ENCODE results near the gene CRLF1.
A peak's percentile ranks its signal among the peaks of the same experiment; 100 is the strongest.

Gene CRLF1

DNA sequence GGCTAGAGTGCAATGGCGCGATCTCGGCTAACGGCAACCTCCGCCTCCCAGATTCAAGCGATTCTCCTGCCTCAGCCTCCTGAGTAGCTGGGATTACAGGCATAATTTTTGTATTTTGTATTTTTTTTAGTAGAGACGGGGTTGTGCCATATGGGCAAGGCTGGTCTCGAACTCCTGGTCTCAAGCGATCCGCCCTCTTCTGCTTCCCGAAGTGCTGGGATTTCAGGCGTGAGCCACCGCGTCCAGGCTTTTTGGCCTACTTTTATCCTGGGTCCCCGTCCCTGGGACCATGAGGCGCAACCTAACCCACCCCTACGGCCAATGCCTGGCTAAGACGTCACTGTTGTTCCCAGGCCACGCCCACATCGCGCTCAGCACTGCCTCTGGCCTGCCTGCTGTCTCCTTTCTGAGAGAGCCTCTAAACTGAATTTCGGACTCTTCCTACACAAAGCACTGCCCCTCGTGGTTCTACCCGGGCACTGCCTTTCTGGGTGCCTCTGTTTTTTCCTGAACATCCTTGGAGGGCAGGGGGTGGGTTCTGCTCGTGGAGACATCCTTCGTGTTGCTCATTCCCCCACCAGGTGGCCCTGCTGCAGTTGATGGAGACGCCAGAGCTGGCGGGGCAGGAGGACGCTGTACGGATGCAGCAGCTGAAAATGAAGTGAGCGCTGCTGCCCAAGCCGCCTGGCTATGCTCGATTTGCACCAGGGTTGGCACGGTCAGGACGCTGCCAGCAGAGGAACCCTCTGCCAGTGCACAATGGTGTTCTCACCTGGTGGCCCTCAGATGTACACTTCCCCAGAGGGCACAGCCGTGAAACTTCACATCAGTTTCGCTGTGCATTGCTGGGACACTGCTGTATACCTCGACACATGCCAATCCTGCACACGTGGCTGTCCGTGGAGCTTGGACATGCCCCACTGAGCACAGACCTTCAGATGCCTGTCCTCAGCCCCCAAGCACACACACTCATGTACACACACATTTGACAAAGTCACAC, 16.0 kb downstream of the CRLF1 start:
- peak; percentile 67 for DNase-seq

DNA sequence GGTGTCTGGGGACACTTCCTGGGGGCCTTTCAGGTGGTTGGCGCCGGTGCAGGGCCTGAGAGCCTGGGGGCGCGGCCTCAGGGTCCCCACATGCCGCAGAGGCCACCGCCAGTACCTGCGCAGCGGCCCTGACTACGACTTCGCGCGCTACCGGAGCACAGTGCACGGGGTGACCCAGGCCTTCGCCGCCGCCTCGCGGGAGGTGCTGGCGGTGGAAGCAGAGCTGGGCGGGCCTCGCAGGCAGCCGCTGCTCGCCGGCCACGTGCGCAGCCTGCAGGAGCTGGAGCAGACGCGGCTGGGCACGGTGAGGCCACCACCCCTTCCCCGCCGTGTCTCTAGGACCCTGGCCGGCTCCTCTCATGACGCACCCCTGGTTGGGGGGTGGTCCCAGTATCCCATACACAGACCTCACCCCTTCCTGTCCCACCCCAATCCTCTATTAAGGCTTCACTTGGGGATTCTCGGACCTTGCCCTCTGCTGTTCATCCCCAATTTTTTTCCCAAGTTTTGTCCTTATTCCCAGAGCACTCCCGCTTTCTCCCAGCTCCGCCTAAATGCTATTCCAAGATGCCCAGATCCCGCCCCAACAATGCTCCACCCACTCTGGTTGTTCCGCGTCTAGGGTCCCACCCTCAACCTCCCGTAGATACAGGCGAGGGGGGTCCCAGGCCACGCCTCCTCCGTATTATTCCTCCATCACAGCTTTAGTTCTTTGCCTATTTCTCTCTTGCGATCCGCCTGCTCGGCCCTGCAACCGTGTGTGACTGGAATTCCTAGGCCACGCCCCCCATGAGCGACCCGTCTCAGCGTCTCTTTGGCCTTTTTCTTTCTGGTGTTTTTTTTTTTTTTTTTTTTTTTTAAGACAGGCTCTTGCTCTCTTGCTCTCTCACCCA, 17.0 kb downstream of the CRLF1 start:
- peak; percentile 83 for DNase-seq

DNA sequence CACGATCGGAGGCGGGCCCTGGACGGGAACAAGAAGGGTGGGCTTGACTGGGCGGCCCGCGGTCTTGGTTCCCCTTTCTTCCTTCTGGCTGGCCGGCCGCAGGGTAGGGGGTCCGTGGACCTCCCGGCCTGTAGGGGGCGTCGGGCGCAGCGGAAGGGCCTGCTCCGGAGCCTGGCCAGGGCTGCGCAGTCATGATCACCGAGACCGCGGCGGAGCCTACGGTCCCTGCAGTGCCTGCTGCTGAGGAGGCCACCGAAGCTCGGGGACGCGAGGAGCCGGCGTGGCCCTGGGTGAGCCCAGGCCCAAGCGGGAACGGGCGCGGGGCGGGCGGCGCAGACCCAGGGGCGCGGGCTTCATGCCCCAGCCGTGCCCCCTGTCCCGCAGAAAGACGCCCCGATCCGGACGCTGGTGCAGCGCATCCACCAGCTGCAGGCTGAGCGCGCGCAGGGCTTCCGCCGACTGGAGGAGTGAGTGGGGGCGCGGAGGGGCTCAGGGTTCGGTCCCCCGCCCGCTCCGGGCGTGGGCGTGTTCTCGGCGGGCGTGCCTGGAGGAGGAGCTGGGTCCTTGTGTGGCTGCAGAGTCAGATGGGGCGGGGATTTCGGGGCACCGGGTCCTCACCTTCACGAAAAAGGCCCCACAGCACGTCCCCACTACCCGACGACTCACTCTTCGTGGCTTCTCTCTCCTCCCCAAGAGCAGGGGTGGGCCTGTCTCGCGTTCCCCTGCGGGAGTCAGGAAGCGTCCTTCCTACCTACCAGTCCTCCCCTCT, 17.8 kb downstream of the CRLF1 start, which contains the start of gene REX1BD:
REX1BD (plus strand) TSS at position 188 of the 769 bp plus-strand sequence; CDS start at position 192, 4 bp downstream.
- peak; percentile 92 for DNase-seq

DNA sequence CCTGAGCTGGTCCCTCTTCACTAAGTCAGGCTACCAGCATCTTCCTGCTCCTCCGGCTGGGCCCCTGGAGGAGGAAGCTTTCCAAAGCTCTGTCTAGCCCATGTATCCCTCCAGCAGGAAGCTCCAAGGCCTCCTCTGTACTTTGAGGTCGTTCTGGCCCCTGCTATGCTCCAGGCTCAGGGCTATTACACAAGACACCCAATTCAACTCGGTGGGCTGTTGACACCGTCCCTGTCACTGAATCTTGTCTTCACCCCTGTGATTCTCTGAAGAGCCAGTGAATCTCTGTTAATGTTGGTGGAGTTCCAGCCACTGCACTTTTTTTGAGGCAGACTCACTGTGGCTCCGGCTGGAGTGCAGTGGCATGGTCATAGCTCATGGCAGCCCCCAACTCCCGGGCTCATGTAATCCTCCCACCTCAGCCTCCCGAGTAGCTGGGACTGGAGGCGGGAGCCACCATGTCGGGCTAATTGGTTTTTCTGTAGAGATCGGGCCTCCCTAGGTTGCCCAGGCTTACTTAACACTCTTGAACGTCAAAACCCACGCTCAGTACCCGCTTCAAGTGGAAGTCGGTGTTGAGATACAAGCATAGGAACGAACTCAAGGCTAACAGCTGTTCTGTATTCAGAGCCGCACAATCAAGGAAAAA, 18.5 kb downstream of the CRLF1 start:
- DNase-seq, result no peak

DNA sequence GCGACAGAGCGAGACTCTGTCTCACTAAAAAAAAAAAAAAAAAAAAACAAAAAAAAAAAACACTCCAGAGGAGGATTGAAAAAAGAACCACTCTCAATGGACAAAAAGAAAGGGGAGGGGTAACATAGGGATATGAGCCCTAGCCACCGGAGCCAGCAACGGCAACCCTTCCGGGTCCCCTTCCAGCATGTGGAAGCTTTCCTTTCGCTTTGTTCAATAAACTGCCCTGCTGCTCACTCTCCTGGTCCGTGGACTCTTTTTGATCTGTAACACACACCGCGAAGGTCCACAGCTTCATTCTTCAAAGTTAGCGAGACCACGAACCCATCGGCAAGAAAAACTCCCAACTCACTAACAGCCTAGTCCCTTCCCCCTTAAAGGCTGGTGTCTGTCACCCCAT, 19.0 kb downstream of the CRLF1 start:
- DNase-seq, result no peak

DNA sequence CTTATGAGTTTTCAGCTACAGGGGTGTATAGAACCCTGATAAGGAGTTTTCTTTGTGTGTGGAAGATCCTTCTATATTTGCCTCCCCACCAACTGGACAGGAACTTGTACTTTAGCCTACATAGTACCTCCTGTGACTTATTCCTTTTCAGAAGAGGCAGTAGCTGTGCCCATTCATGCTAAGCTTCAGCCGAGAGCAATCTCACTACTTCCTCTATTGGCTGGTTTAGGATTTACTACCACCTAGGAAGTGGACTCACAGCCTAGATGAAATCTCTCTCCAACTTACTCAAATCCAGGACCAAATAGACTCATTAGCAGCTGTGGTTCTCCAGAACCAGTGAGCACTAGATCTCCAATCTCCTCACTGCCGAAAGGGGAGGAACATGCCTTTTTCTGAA, 20.3 kb downstream of the CRLF1 start:
- peak; percentile 55 for DNase-seq

DNA sequence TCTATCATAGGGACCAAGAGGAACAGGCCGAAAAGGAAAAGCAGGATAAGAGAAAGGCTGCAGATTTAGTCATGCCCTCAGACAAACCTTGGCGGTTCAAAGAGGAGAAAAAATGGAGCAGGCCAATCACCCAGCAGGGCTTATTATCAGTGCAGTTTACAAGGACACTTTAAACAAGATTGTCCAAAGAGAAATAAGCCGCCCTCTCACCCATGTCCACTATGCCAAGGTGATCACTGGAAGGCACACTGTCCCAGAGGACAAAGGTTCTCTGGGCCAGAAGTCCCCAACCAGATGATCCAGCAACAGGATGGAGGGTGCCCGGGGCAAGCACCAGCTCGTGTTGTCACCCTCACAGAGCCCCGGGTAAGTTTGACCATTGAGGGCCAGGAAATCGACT, 26.3 kb downstream of the CRLF1 start:
- DNase-seq, result no peak

DNA sequence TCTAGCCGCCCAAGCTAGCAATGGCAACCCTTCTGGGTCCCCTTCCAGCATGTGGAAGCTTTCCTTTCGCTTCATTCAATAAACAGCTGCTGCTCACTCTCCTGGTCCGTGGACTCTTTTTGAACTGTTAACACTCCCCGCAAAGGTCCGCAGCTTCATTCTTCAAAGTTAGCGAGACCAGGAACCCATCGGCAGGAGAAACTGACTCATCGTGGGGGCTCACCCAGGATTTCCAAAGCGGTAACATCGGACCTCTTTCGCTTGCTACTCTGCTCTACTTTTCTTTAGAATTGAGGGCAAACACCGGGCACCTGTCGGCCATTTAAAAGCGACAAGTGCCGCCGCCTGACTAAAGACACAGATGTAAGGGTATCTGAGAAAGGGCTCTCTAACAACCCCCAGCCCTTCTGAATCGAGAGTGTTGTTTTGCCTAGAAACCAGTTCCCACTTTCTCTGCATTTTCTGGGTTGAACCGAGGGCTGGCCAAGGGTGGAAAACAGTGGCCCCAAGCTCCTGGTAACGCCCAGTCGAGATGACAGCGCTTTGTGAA, 29.2 kb downstream of the CRLF1 start:
- no peak for DNase-seq

DNA sequence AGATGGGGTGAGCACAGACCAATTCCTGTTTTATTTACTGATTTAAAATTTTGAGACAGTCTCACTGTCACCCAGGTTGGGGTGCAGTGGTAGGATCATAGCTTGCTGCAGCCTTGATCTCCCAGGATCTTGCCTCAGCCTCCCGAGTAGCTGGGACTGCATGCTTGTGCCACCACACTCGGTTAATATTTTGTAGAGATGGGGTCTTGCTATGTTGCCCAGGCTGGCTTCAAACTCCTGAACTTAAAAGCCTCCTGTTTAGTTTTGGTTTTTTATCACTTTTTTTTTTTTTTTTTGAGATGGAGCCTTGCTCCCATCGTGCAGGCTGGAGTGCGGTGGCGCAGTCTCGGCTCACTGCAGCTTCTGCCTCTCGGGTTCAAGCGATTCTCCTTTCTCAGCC, 30.2 kb downstream of the CRLF1 start:
- no peak for DNase-seq

DNA sequence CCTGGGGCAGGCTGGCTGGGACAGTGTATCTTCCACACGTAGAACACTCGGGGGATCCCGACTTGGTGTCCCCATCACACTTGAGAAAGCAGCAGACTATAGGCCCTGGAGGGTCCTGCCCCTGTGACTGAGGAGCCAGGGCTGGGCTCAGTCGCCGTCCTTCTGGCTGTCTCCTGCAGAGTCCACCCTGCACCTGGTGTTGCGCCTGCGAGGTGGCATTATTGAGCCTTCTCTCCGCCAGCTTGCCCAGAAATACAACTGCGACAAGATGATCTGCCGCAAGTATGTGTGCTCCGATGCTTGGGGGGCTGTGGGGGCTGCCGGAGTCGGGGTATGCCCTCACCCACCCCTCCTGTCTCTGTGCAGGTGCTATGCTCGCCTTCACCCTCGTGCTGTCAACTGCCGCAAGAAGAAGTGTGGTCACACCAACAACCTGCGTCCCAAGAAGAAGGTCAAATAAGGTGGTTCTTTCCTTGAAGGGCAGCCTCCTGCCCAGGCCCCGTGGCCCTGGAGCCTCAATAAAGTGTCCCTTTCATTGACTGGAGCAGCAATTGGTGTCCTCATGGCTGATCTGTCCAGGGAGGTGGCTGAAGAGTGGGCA, 31.8 kb downstream of the CRLF1 start:
- DNase-seq, result no peak

DNA sequence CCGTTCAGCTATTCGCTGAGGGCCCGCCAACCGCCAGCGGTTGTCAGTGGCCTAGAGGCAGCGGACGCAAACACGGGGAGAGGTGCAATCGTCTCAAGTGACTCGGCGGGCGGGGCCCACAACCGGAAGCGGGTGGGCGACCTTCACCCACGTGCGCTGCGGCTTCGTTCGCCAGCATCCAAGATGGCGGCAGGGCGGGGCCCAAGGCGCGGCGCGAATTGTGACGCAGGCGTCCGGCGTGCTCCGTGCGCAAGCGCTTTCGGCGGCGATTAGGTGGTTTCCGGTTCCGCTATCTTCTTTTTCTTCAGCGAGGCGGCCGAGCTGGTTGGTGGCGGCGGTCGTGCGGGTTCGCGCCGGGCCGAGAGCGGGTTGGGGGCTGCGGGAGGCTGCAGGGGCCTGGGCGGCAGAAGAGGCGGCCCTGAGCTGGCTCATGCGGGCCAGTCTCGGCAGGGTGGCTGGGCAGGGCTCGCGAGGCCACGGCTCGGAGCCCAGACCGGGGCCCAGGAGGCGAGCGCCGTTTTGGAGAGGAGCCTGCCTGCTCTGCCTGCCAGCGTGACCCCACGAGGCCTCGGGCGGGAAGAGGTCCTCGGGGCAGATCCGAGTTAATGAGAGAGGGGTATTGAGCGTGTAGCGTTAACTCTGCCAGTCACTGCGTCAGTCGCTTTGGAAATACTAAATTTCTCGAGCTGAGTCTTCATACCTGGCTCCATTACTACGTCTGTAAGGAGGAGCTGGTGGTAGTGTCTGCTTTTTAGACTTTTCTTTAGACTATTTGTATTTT, 34.8 kb downstream of the CRLF1 start, which contains the start of gene UBA52:
UBA52 (plus strand) TSS at position 294 of the 781 bp plus-strand sequence. CDS start 1,444 bp downstream, outside the sequence.
- peak; percentile 99 for DNase-seq

DNA sequence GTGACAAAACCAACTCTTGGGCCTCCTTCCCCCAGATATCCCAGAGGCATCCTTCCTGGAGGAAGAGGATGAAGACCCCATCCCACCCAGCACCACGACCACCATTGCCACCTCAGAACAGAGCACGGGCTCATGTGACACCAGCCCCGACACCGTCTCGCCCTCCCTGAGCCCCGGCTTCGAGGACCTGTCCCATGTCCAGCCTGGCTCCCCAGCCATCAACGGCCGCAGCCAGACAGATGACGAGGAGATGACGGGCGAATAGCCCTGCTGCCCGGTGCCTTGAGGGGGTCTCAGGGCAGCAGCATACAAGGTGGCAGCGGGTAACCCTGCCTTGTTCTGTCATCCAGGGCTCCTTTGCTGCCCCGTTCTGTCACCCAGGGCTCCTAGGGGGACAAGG, 38.2 kb downstream of the CRLF1 start:
- DNase-seq, result no peak

DNA sequence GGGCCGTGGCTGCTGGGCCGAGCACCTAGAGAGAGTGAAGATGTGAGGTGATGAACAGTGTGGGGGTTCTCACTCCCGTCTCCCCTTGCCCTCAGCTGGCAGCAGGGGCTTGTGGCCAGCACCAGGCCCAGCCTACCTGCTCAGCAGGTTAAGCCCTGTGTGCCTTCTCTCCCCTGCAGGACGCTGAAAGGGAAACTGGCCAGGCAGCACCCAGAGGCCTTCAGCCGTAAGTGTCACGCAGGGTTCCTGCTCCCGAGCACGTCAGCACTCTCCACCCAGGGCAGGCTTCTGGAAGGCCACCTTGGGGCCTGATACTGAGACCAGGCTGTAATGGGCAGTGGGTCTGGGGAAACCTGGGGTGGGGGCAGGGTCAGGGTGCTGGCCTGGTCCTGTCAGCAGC, 39.6 kb downstream of the CRLF1 start:
- no peak for DNase-seq

DNA sequence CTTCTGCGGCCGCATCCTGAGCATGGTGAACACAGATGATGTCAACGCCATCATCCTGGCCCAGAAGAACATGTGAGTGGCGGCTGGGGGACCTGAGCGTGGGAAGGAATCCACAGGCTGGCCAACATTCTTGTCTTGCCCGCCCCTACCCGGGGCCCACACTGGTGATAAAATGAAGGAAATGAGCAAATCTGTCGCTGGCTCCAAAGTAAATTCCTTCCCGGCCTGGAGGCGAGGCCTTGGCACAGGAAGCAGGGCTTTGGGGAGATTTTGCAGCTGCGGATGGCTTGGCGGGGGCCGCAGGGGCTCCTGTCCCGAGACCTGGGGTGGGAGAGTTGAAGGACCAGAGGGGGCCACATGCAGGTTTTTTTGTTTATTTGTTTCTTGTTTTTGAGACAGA, 44.5 kb downstream of the CRLF1 start:
- DNase-seq, result no peak

DNA sequence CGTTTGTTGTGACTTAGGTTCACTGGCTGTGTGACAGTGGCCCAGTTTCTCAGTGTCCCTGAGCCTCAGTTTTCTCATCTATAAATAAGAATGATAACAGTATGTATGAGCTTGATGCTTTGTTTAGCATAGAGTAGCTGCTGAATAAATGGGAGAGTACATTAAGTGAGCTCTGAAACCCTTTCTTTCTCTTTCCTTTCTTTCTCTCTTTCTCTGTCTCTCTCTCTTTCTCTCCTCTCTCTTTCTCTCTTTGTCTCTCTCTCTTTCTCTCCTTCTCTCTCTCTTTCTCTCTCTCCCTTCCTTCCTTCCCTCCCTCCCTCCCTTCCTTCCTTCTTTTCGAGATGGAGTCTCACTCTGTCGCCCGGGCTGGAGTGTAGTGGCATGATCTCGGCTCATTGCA, 46.9 kb downstream of the CRLF1 start:
- no peak for DNase-seq

DNA sequence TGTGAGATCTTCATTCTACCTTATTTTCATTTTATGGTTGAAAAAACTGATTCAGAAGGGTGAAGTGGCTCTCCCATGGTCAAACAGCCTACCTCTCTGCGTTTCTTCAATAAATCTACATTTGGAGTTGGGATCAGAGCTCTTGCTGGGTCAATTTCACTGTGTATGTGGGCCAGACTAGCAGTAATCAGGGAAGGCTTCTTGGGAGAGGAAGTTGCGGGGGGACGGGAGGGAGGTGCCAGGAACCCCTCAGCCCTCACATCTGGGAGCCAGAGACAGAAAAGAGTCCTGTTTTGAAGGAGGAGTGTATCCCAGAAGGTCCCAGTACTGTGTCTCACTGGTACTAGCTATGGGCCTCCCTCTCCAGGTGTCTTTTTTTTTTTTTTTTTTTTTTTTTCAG, 48.0 kb downstream of the CRLF1 start:
- peak; percentile 22 for DNase-seq

DNA sequence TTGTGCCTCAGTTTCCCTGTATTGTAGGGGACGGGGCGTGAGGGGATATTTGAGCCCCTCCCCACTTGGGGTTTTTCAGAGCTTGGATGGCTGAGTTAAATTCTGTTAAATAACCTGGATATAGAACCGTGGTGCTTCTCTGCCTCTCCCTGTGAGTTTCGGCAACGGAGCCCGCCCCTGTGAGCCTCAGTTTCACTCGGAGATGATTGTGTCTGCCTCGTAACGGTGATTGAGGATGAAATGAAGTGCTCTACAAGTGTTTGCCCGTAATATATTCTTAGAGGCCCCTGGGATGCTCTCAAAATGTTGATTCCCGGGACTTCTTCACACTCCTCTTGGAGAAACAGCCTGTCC, 48.4 kb downstream of the CRLF1 start:
- peak; percentile 23 for DNase-seq

DNA sequence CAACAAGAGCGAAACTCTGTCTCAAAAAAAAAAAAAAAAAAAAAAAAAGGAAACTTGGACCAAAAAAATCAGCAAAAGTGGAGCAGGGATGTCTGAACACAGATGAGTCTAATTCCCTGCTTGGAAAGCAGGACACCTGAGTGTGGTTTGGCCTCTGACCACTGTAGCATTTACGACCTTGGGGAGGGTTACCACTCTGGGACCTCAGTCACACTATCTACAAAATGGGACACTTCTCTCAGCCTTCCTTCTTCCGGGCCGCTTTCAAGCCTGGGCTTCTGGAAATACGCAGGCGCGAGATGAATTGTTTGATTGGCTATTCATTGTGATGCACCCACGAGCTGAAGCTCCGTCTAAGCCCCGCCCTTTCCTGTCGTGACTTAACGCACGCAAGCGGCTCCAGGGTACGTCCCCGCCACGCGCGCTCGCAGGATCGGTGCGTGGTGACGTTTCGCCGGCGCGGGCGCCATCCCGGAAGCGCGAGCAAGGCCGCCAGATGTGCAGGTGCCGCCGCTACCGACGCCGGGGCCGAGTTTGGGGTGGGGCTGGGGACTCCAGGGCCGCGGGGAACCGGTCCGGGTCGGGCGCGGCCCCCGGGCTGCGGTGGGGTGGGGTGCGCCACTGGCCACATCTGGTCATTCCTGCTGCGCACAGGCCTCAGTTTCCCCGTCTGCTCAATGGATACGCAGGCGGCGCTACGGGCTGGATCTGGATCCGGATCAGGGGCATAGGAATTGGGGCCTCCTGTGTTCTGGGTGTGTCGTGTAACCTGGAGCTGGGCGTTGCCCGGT, 49.0 kb downstream of the CRLF1 start, which contains the start of gene KXD1:
KXD1 (plus strand) TSS at position 460 of the 791 bp plus-strand sequence. CDS start 4,187 bp downstream, outside the sequence.
- DNase-seq, result peak; percentile 100

DNA sequence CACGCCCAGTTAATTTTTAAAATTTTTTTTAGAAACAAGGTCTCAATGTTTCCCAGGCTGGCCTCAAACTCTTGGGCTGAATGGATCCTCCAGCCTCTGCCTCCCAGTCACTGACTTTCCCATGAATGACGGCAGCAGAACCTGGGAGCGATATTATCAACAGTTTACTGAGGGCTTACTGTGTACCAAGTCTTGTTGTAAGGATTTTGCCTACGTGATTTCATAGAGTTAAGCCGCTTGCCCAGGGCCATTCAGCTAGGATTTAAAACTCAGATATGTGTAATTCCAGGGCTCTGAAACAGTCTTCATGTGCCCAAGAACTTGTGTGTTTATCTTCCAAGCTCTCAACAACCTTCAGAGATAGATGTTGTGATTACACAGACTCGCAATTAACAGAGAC, 55.0 kb downstream of the CRLF1 start:
- no peak for DNase-seq

All from hematopoietic multipotent progenitor cell treated with erythropoietin and hydrocortisone succinate and interleukin-3 and kit ligand, for 6 days (in vitro differentiated cells).